NAMALWA (cell line): ENCODE results near the gene VEGFB.

ENCODE experiments used
- DNase-seq: peaks from one replicate; pipeline ENCODE4 v3.0.0-alpha.2; 2015; ENCODE audit warnings: low spot score

The VEGFB gene

GRCh38 chr11:64284048-64284961, 49.9 kb downstream of the VEGFB start, which contains the start of gene BAD:
Gene BAD (minus strand): TSS chr11:64284665. CDS start chr11:64284368, 297 bp downstream.
- peak; percentile 95 for DNase-seq

- DNase-seq: peak; percentile 88
Measured at GRCh38 chr11:64284962-64285884, 50.8 kb downstream of the VEGFB start, which contains the start of gene GPR137. Gene GPR137 (plus strand): TSS chr11:64285848. CDS start chr11:64286525, 677 bp downstream.

- DNase-seq: peak; percentile 65
Measured at GRCh38 chr11:64285885-64286800, 51.8 kb downstream of the VEGFB start.

- DNase-seq: no peak
Measured at GRCh38 chr11:64286801-64287159, 52.4 kb downstream of the VEGFB start.

- DNase-seq: no peak
Measured at GRCh38 chr11:64287676-64288352, 53.4 kb downstream of the VEGFB start.

- DNase-seq: no peak
Measured at GRCh38 chr11:64288353-64288750, 54.0 kb downstream of the VEGFB start.
